ENCODE measurements around the gene ADGRL3. TPM values are rescaled to one million over a fixed set of nuclear protein-coding genes. Genes with fewer than 3 reads are reported as not detected.

ADGRL3 gene
- total and polyA plus RNA-seq, 9 donors = 0.88 to 9.5 (median 2.5) TPM

DNA sequence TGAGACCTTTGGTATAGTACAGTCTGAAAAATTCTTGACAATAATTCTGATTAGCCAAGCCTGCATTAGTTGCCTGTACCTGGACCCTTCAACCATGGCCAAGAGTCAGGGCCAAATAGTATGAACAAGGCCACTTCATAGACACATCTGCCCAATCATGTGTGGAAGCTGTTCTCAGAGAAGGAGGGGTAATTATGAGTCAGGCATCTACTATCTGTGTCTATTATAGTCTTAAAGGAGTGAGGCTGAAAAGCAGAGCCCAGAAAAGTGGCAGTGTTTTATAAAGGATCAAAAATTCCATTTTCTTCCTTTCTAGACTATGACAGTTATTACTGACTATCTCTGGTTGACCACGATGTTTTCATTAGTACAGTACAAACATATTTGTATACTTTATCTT lies 5.0 kb upstream of the ADGRL3 start:
- no peak for TF ChIP-seq POLR2A (IDR thresholded peaks at IDR 0.05)
- TF ChIP-seq, protein P1, sequence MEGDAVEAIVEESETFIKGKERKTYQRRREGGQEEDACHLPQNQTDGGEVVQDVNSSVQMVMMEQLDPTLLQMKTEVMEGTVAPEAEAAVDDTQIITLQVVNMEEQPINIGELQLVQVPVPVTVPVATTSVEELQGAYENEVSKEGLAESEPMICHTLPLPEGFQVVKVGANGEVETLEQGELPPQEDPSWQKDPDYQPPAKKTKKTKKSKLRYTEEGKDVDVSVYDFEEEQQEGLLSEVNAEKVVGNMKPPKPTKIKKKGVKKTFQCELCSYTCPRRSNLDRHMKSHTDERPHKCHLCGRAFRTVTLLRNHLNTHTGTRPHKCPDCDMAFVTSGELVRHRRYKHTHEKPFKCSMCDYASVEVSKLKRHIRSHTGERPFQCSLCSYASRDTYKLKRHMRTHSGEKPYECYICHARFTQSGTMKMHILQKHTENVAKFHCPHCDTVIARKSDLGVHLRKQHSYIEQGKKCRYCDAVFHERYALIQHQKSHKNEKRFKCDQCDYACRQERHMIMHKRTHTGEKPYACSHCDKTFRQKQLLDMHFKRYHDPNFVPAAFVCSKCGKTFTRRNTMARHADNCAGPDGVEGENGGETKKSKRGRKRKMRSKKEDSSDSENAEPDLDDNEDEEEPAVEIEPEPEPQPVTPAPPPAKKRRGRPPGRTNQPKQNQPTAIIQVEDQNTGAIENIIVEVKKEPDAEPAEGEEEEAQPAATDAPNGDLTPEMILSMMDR (IDR thresholded peaks at IDR 0.05) = no peak
- TF ChIP-seq EP300 (IDR thresholded peaks at IDR 0.05) = no peak
- intact Hi-C loops (cut with DNase I) = no loop called here
- Histone ChIP-seq H3K36me3 (no peaks in the 10 kb centered on the region), H3K27ac (no peak overlapping the region), H3K27me3 (no peaks in the 10 kb centered on the region), H3K4me1 (ENCODE audit: insufficient read depth) (no peaks in the 10 kb centered on the region), H3K9me3 (no peaks in the 10 kb centered on the region), H3K4me3 (no peak overlapping the region)
- no peak for DNase-seq
- WGBS, 3 donors = 69 to 79% (median 71%) methylated on average over 1 of the region's 1 CpG

DNA sequence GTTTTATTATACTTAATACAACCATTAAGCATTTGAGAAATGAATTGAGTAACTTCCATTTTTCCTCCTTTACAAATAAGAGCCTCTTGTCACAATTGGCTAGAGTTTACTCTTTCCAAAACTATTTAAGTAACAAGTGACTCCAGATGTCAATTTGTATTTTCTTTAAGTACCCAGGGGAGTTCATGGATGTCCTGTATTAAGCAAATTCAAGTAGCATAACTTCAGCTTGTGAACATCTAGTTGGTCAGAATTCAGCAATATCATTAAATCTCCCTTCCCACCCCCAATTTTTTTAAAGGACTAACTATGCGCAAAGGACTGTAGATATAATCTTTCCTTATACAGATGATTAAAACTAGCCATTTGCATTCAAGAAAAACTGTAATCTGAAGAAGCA lies 1.4 kb upstream of the ADGRL3 start:
- TF ChIP-seq, protein P1 (IDR thresholded peaks at IDR 0.05) = no peak
- TF ChIP-seq EP300 (IDR thresholded peaks at IDR 0.05) (no peak), POLR2A (IDR thresholded peaks at IDR 0.05) (no peak)
- Histone ChIP-seq H3K4me1 (ENCODE audit: insufficient read depth) (peaks cover 2% of the 10 kb centered on the region), H3K27me3 (no peaks in the 10 kb centered on the region), H3K9me3 (no peaks in the 10 kb centered on the region), H3K36me3 (no peaks in the 10 kb centered on the region), H3K27ac (no peak overlapping the region), H3K4me3 (no peak overlapping the region)
- WGBS, 3 donors = 96 to 100% (median 100%) methylated on average over 1 of the region's 1 CpG
- intact Hi-C loops (cut with DNase I) = no loop called here
- no peak for DNase-seq

DNA sequence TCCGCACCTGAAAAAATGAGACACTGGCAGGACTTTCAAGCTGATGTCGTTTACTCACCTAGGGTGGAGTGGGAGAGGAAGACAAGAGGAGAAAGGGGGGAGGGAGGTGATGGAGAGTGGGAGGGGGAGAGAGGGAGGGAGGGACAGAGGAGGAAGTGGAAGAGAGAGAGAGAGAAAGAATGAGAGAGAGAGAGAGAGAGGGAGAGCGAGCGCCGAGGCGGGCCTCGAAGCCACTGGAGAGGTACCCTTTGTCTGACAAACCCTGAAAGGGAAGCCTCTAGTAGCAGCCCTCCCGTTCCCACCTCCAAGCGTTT lies 296 bp upstream of the ADGRL3 start:
- WGBS, 3 donors = 2 to 5% (median 4%) methylated on average over 9 of the region's 9 CpGs
- no peak overlapping the region for H3K27ac ChIP-seq
- TF ChIP-seq POLR2A (IDR thresholded peaks at IDR 0.05) (no peak), EP300 (IDR thresholded peaks at IDR 0.05) (no peak)
- TF ChIP-seq, protein P1 (IDR thresholded peaks at IDR 0.05) = no peak

DNA sequence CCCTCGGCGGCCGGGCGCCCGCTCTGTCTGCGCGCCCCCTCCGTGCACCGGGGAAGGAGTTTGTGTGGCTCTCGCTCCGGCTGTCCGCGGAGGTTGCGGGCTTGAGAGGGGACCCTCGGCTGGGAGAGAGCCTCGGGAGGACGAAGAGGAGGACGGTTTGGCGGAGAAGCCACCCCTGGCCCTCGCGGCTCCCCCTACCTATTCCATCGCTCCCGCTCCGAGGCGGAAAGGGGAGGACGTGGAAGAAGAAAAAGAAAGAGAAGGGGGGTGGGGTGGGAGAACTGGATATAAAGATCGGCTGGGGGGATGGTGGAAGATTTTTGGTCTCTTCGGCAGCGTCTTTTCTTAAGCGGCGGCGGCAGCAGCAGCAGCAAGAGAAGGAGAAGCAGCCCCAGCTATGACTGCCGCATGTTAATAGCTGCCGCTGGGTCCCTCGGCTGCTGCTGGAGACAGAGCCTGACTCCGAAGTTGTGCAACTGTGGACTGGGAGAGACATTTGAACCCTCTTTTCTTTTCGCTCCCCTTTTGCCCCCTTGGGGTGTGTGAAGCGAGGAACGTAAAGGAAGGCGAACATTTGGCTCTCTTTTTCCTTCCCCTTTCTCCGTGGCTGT lies 895 bp downstream of the ADGRL3 start:
- H3K9me3 ChIP-seq = no peaks in the 10 kb centered on the region
- TF ChIP-seq EP300 (IDR thresholded peaks at IDR 0.05) (no peak), POLR2A (IDR thresholded peaks at IDR 0.05) (no peak)
- TF ChIP-seq, protein P1 (IDR thresholded peaks at IDR 0.05) = no peak
- 0 to 1% (median 0%) methylated on average over 41 of the region's 41 CpGs for WGBS, 3 donors
- intact Hi-C loops (cut with DNase I) = no loop called here
- no peaks in the 10 kb centered on the region for H3K27me3 ChIP-seq
- H3K4me1 ChIP-seq (ENCODE audit: insufficient read depth) = peaks cover 2% of the 10 kb centered on the region
- peak overlapping the region; percentile 42 for H3K4me3 ChIP-seq
- H3K27ac ChIP-seq = no peak overlapping the region
- peak in 1 of 5 donors; percentile 12 for DNase-seq
- H3K36me3 ChIP-seq = no peaks in the 10 kb centered on the region

More for the DNA sequence above, 296 bp upstream of the ADGRL3 start:
- Histone ChIP-seq H3K27me3 (no peaks in the 10 kb centered on the region), H3K4me3 (peak overlapping the region; percentile 42), H3K4me1 (ENCODE audit: insufficient read depth) (peaks cover 2% of the 10 kb centered on the region), H3K36me3 (no peaks in the 10 kb centered on the region), H3K9me3 (no peaks in the 10 kb centered on the region)
- no peak for DNase-seq
- intact Hi-C loops (cut with DNase I) = no loop called here
